ENCODE measurements around the gene BEND6.
"Not testable (repeated sequence)": the region's sequence is repeated elsewhere in the genome, so short reads cannot be mapped to it uniquely, and the experiment has no call there.

BEND6 gene

GRCh38 chr6:57035549-57035948 is 80.6 kb downstream of the BEND6 start:
- no peak for DNase-seq (ENCODE audit: low read depth)

GRCh38 chr6:57038906-57039305 is 84.0 kb downstream of the BEND6 start:
- no peak for DNase-seq (ENCODE audit: low read depth)

DNA sequence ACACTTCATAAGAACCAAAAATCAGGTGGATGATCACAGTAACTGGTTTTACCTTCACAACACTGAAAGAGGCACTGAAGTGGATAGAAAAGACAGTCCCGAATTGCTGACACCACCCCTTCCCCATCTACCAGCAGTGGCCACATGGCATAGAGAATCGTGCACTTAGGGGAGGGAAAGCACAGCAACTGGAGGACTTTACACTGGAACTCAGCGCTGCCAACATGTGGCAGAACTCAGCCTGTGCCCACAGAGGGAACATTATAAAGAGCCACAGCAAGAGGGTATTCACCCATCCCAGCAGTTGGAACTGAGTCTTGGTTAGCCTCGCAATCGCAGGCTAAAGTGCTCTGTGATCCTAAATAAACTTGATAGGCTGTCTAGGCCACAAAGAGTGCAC is 85.1 kb downstream of the BEND6 start:
- DNase-seq (ENCODE audit: low read depth) = no peak

DNA sequence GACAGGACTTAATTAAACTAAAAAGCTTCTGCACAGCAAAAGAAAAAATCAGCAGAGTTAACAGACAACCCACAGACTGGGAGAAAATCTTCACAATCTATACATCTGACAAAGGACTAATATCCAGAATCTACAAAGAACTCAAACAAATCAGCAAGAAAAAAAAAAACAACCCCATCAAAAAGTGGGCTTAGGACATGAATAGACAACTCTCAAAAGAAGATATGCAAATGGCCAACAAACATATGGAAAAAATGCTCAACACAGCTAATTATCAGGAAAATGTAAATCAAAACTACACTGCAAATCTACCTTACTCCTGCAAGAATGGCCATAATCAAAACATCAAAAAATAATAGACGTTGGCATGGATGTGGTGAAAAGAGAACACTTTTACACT is 89.2 kb downstream of the BEND6 start:
- DNase-seq (ENCODE audit: low read depth) = not testable (repeated sequence)

GRCh38 chr6:57044568-57044967 is 89.7 kb downstream of the BEND6 start:
- no peak for DNase-seq (ENCODE audit: low read depth)

DNA sequence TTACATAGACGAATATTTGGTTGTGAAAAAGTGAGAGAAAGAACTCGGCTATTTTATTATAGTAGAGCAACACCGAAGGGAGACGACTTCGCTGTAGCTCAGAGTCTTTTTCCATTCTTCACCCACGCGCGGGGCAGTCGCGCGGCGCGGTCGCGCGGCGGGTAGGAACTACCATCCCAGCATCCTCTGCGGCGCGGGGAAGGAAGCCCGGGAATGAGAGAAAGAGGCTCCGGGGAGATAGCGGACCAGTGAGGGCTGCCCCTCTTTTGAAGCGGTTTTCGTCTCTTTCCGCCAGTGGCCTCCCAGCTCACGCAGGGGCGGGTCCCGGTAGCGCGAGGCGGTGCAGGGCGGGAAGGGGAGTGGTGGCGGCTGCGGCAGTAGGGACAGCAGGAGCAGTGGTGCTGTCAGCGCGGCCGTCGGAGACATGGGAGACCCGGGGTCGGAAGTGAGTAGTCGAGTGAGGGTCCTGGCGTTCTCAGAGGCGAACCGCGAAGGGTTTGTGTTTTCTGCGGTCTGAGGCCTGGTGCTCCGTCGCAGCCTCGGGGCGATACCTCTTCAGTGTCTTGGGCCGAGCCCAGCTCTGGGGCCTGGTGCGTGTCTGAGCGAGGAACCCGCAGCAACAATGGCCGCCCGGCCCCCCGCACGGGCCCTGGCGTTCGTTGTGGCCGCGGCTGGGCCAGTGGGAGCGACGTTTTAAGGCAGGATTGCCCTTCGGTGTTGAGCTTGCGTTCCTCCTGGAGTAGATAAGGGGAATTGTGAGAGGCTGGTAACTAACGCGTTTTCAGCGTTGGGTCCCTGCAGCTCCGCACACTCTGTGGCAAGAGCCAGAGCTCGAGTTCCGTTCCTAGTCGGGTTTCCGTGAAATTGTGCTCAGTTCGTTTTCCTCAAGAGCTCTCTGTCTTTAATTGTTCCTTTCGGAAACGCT is 91.7 kb downstream of the BEND6 start, which contains the start of gene KIAA1586:
Gene KIAA1586, plus strand, starts transcription at position 362 of the 925 bp plus-strand sequence. Its CDS starts 63 bp downstream, at position 425.
- DNase-seq (ENCODE audit: low read depth) = peak; percentile 68

DNA sequence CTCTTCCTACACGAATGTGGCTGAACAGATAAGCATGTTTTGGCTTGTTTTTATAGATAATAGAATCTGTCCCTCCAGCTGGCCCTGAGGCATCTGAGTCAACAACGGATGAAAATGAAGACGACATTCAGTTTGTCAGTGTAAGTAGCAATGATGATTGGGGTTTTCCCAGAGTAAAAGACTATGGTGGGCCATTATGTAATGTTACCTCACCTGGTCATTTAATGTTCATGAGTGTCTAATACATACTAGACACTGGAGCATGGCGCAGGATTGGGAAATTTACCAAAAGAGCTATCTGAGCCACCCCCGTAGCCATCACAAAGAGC is 92.3 kb downstream of the BEND6 start:
- DNase-seq (ENCODE audit: low read depth) = not testable (repeated sequence)

GRCh38 chr6:57047859-57048258 is 93.0 kb downstream of the BEND6 start:
- not testable (repeated sequence) for DNase-seq (ENCODE audit: low read depth)

GRCh38 chr6:57048577-57048976 is 93.7 kb downstream of the BEND6 start:
- no peak for DNase-seq (ENCODE audit: low read depth)

GRCh38 chr6:57063847-57064246 is 108.9 kb downstream of the BEND6 start:
- DNase-seq (ENCODE audit: low read depth) = no peak

- DNase-seq (ENCODE audit: low read depth) = no peak
These were observed 109.9 kb downstream of the BEND6 start for GRCh38 chr6:57064809-57065208.

GRCh38 chr6:57068061-57068460 is 113.2 kb downstream of the BEND6 start:
- no peak for DNase-seq (ENCODE audit: low read depth)

DNA sequence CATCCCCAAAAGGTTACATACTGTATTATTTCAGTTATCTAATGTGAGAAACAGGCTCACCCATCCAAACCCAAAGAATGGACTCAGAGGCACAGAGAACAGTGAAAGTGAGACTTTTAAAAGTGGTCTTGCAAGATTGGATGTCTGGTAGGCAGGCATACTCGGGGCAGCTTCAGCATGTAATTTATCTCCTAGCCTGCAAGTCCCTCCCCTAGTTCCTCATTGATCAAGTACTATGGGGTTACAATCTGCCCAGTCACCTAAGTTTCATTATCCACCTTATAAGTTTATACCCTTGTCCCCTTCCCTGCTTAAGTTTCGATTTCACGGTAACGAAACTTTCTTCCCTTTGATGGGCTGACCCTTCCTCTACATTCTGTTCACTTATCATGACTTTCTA is 114.3 kb downstream of the BEND6 start:
- DNase-seq (ENCODE audit: low read depth) = no peak

GRCh38 chr6:57069920-57070331 is 115.0 kb downstream of the BEND6 start:
- no peak for DNase-seq (ENCODE audit: low read depth)

DNA sequence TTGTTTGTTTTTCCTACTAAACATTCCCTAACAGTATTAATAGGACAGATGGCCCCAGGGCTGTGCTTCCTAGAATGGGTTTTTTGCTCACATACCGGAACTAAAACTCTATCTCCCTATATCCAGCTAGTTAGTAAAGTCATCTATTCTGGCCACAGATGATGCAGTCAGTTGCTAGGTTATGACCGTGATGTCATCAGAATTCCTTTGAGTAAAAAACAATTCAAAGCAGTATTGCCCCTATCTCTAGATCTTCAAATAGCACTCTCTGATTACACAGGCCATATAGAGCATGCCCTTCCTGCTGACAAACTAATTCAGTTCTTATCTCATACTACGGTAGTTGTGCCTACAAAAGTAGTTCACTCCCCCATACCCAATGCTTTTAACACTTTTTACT is 117.2 kb downstream of the BEND6 start:
- DNase-seq (ENCODE audit: low read depth) = no peak

DNA sequence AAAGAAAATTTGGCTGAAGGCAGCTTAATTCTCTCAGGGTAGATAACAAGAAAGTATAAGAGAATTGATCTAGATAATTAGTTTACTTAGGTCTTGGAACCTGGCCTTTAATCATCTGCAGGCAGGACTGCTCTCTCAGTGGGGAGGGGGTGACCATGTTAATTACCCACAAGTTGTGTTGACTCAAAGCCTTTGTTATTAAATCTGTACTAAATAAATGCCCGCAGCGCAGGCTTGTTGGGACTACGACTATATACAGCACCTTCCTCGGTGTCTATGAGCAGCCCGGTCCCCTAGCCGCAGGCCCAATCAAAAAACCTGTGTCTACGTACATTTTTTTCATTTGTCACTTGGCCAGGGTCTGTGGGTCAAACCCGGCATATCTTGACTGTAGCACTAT is 119.5 kb downstream of the BEND6 start:
- DNase-seq (ENCODE audit: low read depth) = no peak

DNA sequence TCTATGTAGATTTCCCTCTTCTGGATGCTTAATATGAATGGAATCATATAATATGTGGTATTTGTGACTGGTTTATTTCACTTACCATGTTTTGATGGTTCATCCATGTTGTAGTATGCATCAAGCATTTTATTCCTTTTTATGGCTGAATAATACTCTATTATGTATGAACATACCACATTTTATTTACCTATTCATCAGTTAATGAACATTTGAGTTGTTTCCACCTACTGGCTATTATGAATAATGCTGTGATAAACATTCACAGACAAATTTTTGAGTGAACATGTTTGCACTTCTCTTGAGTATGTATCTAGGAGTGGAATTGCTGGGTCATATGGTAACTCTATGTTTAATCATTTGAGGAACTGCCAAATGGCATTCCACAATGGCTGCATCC is 120.2 kb downstream of the BEND6 start:
- DNase-seq (ENCODE audit: low read depth) = no peak

All from GM04503 (cell line).